Mononuclear cell (primary cell): Measurements from ENCODE around the gene APEH. TPM values are rescaled to one million over a fixed set of nuclear protein-coding genes. Genes with fewer than 3 reads are reported as not detected.

Source experiments
- H3K27me3 ChIP-seq: 2 replicates; pipeline ENCODE4 v1.6.0; 2011; ENCODE audit warnings: low read length, control low read depth; ENCODE audit not compliant: insufficient read depth
- H3K4me1 ChIP-seq: 2 replicates; pipeline ENCODE4 v1.5.1; 2011; ENCODE audit warnings: mild to moderate bottlenecking, low read length, control low read depth; ENCODE audit not compliant: insufficient read depth
- H3K4me3 ChIP-seq: 2 replicates; pipeline ENCODE4 v1.5.1; 2011; ENCODE audit warnings: mild to moderate bottlenecking, low read length, moderate library complexity
- H3K9me3 ChIP-seq: 2 replicates; pipeline ENCODE4 v1.5.1; 2011; ENCODE audit warnings: low read depth, mild to moderate bottlenecking, control low read depth, low read length
- total RNA-seq: library from RNA; depleted of rRNA; stranded (reverse); fragments of >200 nt; gene quantifications from one replicate; pipeline ENCODE4 v1.2.3, GENCODE V29; 2012

The APEH gene
- total RNA-seq, 1 donor: 30.7 TPM

DNA sequence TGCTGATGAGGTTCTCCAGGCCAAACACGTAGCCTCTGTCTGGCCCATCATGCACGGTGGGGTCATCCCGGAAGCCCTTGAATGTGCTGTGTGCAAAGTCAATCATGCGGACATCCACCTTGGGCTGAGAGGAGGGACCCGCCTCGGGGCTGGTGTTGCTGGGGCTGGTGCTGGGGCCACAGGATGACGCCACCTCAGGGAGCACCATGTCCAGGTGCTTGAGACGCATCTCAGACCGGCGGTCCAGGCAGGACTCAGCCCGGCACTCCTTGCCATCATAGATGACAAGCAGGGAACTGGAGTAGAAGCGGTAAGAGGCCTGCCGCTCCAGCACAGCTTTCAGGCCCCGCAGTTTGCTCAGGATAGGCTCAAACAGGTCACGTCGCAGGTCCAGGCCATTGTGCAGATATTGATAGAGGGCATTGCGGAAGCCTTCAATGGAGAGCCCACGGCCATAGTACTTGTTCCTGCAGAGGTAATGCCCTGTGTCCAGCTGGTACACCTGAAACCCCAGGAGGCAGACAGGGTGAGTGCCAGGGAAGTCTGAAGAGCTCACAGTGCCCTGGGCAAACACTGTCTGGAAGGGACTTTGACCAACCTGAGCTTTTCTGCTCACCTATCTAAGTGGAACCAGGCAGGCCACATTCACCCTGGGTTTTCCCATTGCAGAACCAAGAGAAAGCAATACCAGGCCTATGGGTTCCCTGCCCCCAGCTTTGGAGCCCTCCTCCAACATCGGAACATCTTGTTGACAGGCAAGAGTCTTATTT, 53.2 kb downstream of the APEH start:
- H3K27me3 ChIP-seq: no peaks in the 10 kb centered on the region
- H3K4me3 ChIP-seq: no peak overlapping the region
- H3K9me3 ChIP-seq: no peaks in the 10 kb centered on the region
- peaks cover 24% of the 10 kb centered on the region for H3K4me1 ChIP-seq

DNA sequence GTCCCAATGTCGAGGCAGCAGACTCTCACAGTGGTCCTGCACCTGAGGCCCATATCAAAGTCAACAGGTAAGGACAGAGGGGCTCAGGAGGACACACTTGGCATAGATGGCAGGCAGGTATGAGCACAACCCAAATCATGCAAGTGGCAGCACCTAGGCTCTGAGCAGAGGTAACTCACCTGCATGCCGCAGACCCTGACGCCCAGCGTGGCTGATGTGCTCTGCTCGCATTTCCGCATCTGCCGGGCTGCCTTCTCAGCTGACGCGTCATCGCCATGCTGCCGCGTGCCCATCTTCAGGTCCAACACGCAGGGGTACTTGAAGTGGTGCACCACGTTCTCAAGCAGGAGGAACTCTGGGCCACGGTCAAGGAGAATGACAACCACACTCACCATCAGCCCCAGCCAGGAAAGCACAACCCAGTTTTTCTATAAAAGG, 53.8 kb downstream of the APEH start:
- peaks cover 18% of the 10 kb centered on the region for H3K4me1 ChIP-seq
- H3K9me3 ChIP-seq: no peaks in the 10 kb centered on the region
- H3K4me3 ChIP-seq: no peak overlapping the region
- no peaks in the 10 kb centered on the region for H3K27me3 ChIP-seq

GRCh38 chr3:49729966-49730609, 55.9 kb downstream of the APEH start:
- H3K4me1 ChIP-seq: peaks cover 14% of the 10 kb centered on the region
- H3K27me3 ChIP-seq: no peaks in the 10 kb centered on the region
- no peaks in the 10 kb centered on the region for H3K9me3 ChIP-seq

GRCh38 chr3:49732597-49732996, 58.4 kb downstream of the APEH start:
- H3K9me3 ChIP-seq: no peaks in the 10 kb centered on the region

More at GRCh38 chr3:49729966-49730609, 55.9 kb downstream of the APEH start:
- H3K4me3 ChIP-seq: no peak overlapping the region

DNA sequence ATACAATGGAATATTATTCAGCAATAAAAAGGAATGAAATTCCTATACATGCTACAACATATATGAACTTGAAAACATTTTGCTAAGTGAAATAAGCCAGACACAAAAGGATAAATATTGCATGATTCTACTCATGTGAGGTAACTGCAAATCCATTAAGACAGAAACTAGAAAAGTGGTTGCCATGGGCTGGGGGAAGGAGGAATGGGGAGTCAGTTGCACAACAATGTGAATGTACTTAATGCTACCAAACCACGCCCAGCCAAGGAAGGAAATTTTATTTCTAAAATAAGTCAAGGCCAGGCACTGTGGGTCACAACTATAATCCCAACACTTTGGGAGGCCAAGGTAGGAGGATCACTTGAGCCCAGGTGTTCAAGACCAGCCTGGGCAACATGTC, 59.4 kb downstream of the APEH start:
- H3K27me3 ChIP-seq: no peaks in the 10 kb centered on the region
- peaks cover 12% of the 10 kb centered on the region for H3K4me1 ChIP-seq
- H3K4me3 ChIP-seq: no peak overlapping the region
- H3K9me3 ChIP-seq: no peaks in the 10 kb centered on the region

More at GRCh38 chr3:49732597-49732996, 58.4 kb downstream of the APEH start:
- peaks cover 12% of the 10 kb centered on the region for H3K4me1 ChIP-seq
- no peak overlapping the region for H3K4me3 ChIP-seq
- H3K27me3 ChIP-seq: no peaks in the 10 kb centered on the region

Other genes with a start within 250 kb of the APEH start
- gene NICN1, start 245.0 kb upstream of the APEH start, total RNA-seq: 3.7 TPM
- gene DAG1, start 204.1 kb upstream of the APEH start, total RNA-seq: 9.4 TPM
- under 0.01 TPM for gene BSN, start 119.9 kb upstream of the APEH start, total RNA-seq
- gene MST1, start 15.1 kb downstream of the APEH start, total RNA-seq: 2.1 TPM
- 6.2 TPM for gene RNF123, start 15.2 kb downstream of the APEH start, total RNA-seq
- 3.8 TPM for gene AMIGO3, start 45.3 kb downstream of the APEH start, total RNA-seq
- 13.3 TPM for gene GMPPB, start 49.6 kb downstream of the APEH start, total RNA-seq
- 31.7 TPM for gene IP6K1, start 112.2 kb downstream of the APEH start, total RNA-seq
- not detected for gene CDHR4, start 125.5 kb downstream of the APEH start, total RNA-seq
- gene INKA1, start 128.9 kb downstream of the APEH start, total RNA-seq: 1.5 TPM
- 57.9 TPM for gene UBA7, start 139.6 kb downstream of the APEH start, total RNA-seq
- 3.3 TPM for gene TRAIP, start 182.2 kb downstream of the APEH start, total RNA-seq
- not detected for gene CAMKV, start 195.6 kb downstream of the APEH start, total RNA-seq
- gene MST1R, start 229.5 kb downstream of the APEH start, total RNA-seq: 0.10 TPM